ENCODE results near the gene LGR6. TPM values are rescaled to one million over a fixed set of nuclear protein-coding genes. Genes with fewer than 3 reads are reported as not detected.

Gene LGR6
- total and polyA plus RNA-seq, 2 experiments from 2014 or later: 0.80 to 1.5 TPM

- 30% methylated on average over 6 of the region's 6 CpGs for WGBS (ENCODE audit: low lambda C conversion rate, missing lambda C conversion rate)
- H3K27ac ChIP-seq: no peak overlapping the region
- H3K4me1 ChIP-seq (ENCODE audit: insufficient read depth): no peaks in the 10 kb centered on the region
- TF ChIP-seq CTCF (IDR thresholded peaks at IDR 0.05; ENCODE audit: poor library complexity) (peak; percentile 32), EZH2 (IDR thresholded peaks at IDR 0.05; ENCODE audit: borderline replicate concordance) (no peak)
- no peaks in the 10 kb centered on the region for H3K9me3 ChIP-seq (ENCODE audit: low read depth)
- H3K9me2 ChIP-seq (replicated peaks; ENCODE audit: insufficient read depth): no peaks in the 10 kb centered on the region
- H4K20me1 ChIP-seq (ENCODE audit: insufficient read depth, poor library complexity, severe bottlenecking): no peaks in the 10 kb centered on the region
- H3K79me2 ChIP-seq: no peaks in the 10 kb centered on the region
- H3K36me3 ChIP-seq (replicated peaks; ENCODE audit: insufficient read depth, low read depth): no peaks in the 10 kb centered on the region
- H3K27me3 ChIP-seq: peaks cover 24% of the 10 kb centered on the region
- H3K4me3 ChIP-seq: no peak overlapping the region
- no peak overlapping the region for H2AFZ ChIP-seq
- no peak overlapping the region for H3K4me2 ChIP-seq
- peak; percentile 77 for DNase-seq (ENCODE audit: low spot score)
These were observed 16.8 kb downstream of the LGR6 start for GRCh38 chr1:202210385-202210784.

- TF ChIP-seq EZH2phosphoT487 (IDR thresholded peaks at IDR 0.05; ENCODE audit: low read depth, severe bottlenecking, unreplicated experiment) (no peak), CTCF (IDR thresholded peaks at IDR 0.05; ENCODE audit: poor library complexity) (no peak), EZH2 (IDR thresholded peaks at IDR 0.05; ENCODE audit: borderline replicate concordance) (no peak)
- no peak overlapping the region for H2AFZ ChIP-seq
- peaks cover 28% of the 10 kb centered on the region for H3K27me3 ChIP-seq
- H3K79me2 ChIP-seq: no peaks in the 10 kb centered on the region
- H3K9me3 ChIP-seq (ENCODE audit: low read depth): no peaks in the 10 kb centered on the region
- peak overlapping the region; percentile 58 for H3K27ac ChIP-seq
- no peaks in the 10 kb centered on the region for H4K20me1 ChIP-seq (ENCODE audit: insufficient read depth, poor library complexity, severe bottlenecking)
- no peak overlapping the region for H3K4me2 ChIP-seq
- 92% methylated on average over 1 of the region's 1 CpG for WGBS (ENCODE audit: low lambda C conversion rate, missing lambda C conversion rate)
- H3K36me3 ChIP-seq (replicated peaks; ENCODE audit: insufficient read depth, low read depth): no peaks in the 10 kb centered on the region
- no peaks in the 10 kb centered on the region for H3K4me1 ChIP-seq (ENCODE audit: insufficient read depth)
- no peak for DNase-seq (ENCODE audit: low spot score)
- no peak overlapping the region for H3K4me3 ChIP-seq
- H3K9me2 ChIP-seq (replicated peaks; ENCODE audit: insufficient read depth): no peaks in the 10 kb centered on the region
These were observed 17.4 kb downstream of the LGR6 start for GRCh38 chr1:202210969-202211368.

- Histone ChIP-seq H3K4me3 (no peak overlapping the region), H3K27ac (no peak overlapping the region), H3K9me3 (ENCODE audit: low read depth) (no peaks in the 10 kb centered on the region), H3K79me2 (no peaks in the 10 kb centered on the region), H3K9me2 (replicated peaks; ENCODE audit: insufficient read depth) (no peaks in the 10 kb centered on the region), H3K36me3 (replicated peaks; ENCODE audit: insufficient read depth, low read depth) (no peaks in the 10 kb centered on the region), H3K4me1 (ENCODE audit: insufficient read depth) (no peaks in the 10 kb centered on the region), H3K4me2 (no peak overlapping the region), H3K27me3 (peaks cover 32% of the 10 kb centered on the region), H2AFZ (no peak overlapping the region), H4K20me1 (ENCODE audit: insufficient read depth, poor library complexity, severe bottlenecking) (no peaks in the 10 kb centered on the region)
- DNase-seq (ENCODE audit: low spot score): no peak
- no peak for TF ChIP-seq CTCF (IDR thresholded peaks at IDR 0.05; ENCODE audit: poor library complexity)
- TF ChIP-seq EZH2phosphoT487 (IDR thresholded peaks at IDR 0.05; ENCODE audit: low read depth, severe bottlenecking, unreplicated experiment): no peak
- no peak for TF ChIP-seq EZH2 (IDR thresholded peaks at IDR 0.05; ENCODE audit: borderline replicate concordance)
- 71% methylated on average over 1 of the region's 1 CpG for WGBS (ENCODE audit: low lambda C conversion rate, missing lambda C conversion rate)
These were observed 19.2 kb downstream of the LGR6 start for GRCh38 chr1:202212787-202213186.

Data from hepatocyte (in vitro differentiated cells).